HFFc6 (cell line): ENCODE data around the gene PLCB2. TPM values are rescaled to one million over a fixed set of nuclear protein-coding genes. Genes with fewer than 3 reads are reported as not detected.

Experiments used
- DNase-seq: peaks from one replicate; pipeline ENCODE4 v3.0.0-alpha.2; 2018
- H3K27ac Mint-ChIP-seq: 2 replicates; pipeline ENCODE4 v1.8.0; 2020; ENCODE audit warnings: mild to moderate bottlenecking, mixed read lengths
- H3K27me3 Mint-ChIP-seq: 2 replicates; pipeline ENCODE4 v1.8.0; 2021; ENCODE audit warnings: mild to moderate bottlenecking, moderate library complexity, mixed read lengths; ENCODE audit not compliant: insufficient read depth
- H3K36me3 Mint-ChIP-seq: 2 replicates; pipeline ENCODE4 v1.8.0; 2021; ENCODE audit warnings: low read depth, mixed read lengths
- H3K4me1 Mint-ChIP-seq: 2 replicates; pipeline ENCODE4 v1.8.0; 2020; ENCODE audit warnings: low read depth, mixed read lengths
- H3K4me3 Mint-ChIP-seq: 2 replicates; pipeline ENCODE4 v1.8.0; 2020; ENCODE audit warnings: mild to moderate bottlenecking, moderate library complexity, mixed read lengths
- H3K9me3 Mint-ChIP-seq: 2 replicates; pipeline ENCODE4 v1.8.0; 2020; ENCODE audit warnings: mild to moderate bottlenecking, mixed read lengths
- CTCF ChIP-seq: fragments of 200-600 bp; sonication (generic); IDR thresholded peaks from 2 replicates; pipeline ENCODE4 v1.5.0; 2021; ENCODE audit warnings: antibody characterized with exemption, mild to moderate bottlenecking
- total RNA-seq, 6 experiments: library from RNA; stranded (reverse); fragmentation: NEBNext Ultra II Directional; extraction: Animal tissue kit (Norgen Biotek cat#: 25700); gene quantifications; 2 replicates in 1 of 6; 3 replicates in 5 of 6; pipeline ENCODE4 v1.2.3, GENCODE V29; 2021

The PLCB2 gene
- total RNA-seq, 6 experiments from 2014 or later: 0.12 to 1.0 (median 0.48) TPM

- no peaks in the 10 kb centered on the region for H3K9me3 Mint-ChIP-seq
- H3K27ac Mint-ChIP-seq: no peak overlapping the region
- DNase-seq: no peak
- no peaks in the 10 kb centered on the region for H3K36me3 Mint-ChIP-seq
- peaks cover 41% of the 10 kb centered on the region for H3K27me3 Mint-ChIP-seq
- no peak overlapping the region for H3K4me3 Mint-ChIP-seq
- no peak for TF ChIP-seq CTCF
- H3K4me1 Mint-ChIP-seq: peaks cover 7% of the 10 kb centered on the region
Measured at GRCh38 chr15:40280260-40281056, 27.3 kb downstream of the PLCB2 start.

GRCh38 chr15:40279437-40280141, 28.1 kb downstream of the PLCB2 start:
- H3K27ac Mint-ChIP-seq: no peak overlapping the region
- DNase-seq: no peak
- no peaks in the 10 kb centered on the region for H3K9me3 Mint-ChIP-seq
- no peaks in the 10 kb centered on the region for H3K4me1 Mint-ChIP-seq
- H3K36me3 Mint-ChIP-seq: no peaks in the 10 kb centered on the region
- H3K27me3 Mint-ChIP-seq: peaks cover 39% of the 10 kb centered on the region
- TF ChIP-seq CTCF: peak; percentile 99
- H3K4me3 Mint-ChIP-seq: no peak overlapping the region

GRCh38 chr15:40278026-40278425, 29.7 kb downstream of the PLCB2 start:
- Mint-ChIP-seq H3K27ac (no peak overlapping the region), H3K4me1 (no peaks in the 10 kb centered on the region), H3K4me3 (no peak overlapping the region), H3K36me3 (no peaks in the 10 kb centered on the region), H3K27me3 (peaks cover 26% of the 10 kb centered on the region), H3K9me3 (no peaks in the 10 kb centered on the region)
- TF ChIP-seq CTCF: no peak
- DNase-seq: no peak

GRCh38 chr15:40277471-40277870, 30.3 kb downstream of the PLCB2 start:
- no peak for TF ChIP-seq CTCF
- no peak for DNase-seq
- Mint-ChIP-seq H3K27ac (no peak overlapping the region), H3K9me3 (no peaks in the 10 kb centered on the region), H3K27me3 (peaks cover 28% of the 10 kb centered on the region), H3K4me1 (no peaks in the 10 kb centered on the region), H3K36me3 (no peaks in the 10 kb centered on the region), H3K4me3 (no peak overlapping the region)

GRCh38 chr15:40276927-40277326, 30.8 kb downstream of the PLCB2 start:
- no peak for TF ChIP-seq CTCF
- peaks cover 29% of the 10 kb centered on the region for H3K27me3 Mint-ChIP-seq

More at GRCh38 chr15:40276927-40277326, 30.8 kb downstream of the PLCB2 start:
- Mint-ChIP-seq H3K4me3 (no peak overlapping the region), H3K9me3 (no peaks in the 10 kb centered on the region), H3K4me1 (no peaks in the 10 kb centered on the region), H3K27ac (no peak overlapping the region), H3K36me3 (no peaks in the 10 kb centered on the region)
- DNase-seq: no peak
